Keratinocyte (primary cell): ENCODE data around the gene MRPS21. TPM values are rescaled to one million over a fixed set of nuclear protein-coding genes. Genes with fewer than 3 reads are reported as not detected.

Source experiments
- DNase-seq: peaks from one replicate; pipeline ENCODE4 v3.0.0-alpha.2; 2011; ENCODE audit warnings: low read depth, missing footprints, low spot score
- FAIRE-seq: peaks from 2 replicates; lab custom pipeline; 2011; peaks lifted over from hg19 to GRCh38; lab: Jason Lieb, UNC
- H2AFZ ChIP-seq: 2 replicates; pipeline ENCODE4 v1.6.0; 2012; ENCODE audit warnings: low read length, control low read depth, inconsistent platforms; ENCODE audit not compliant: control insufficient read depth
- H3K27ac ChIP-seq: 2 replicates; pipeline ENCODE4 v1.5.1; 2011; ENCODE audit warnings: low read length; ENCODE audit not compliant: control insufficient read depth, insufficient read depth
- H3K27me3 ChIP-seq: 3 replicates; pipeline ENCODE4 v1.6.0; 2011; ENCODE audit warnings: low read length; ENCODE audit not compliant: control insufficient read depth, insufficient read depth; ENCODE audit errors: extremely low read depth
- H3K36me3 ChIP-seq, 2 experiments: 2 replicates in 1 of 2; 3 replicates in 1 of 2; pipeline ENCODE4 v1.5.1; 2011; ENCODE audit warnings: low read length in 2 of 2, mild to moderate bottlenecking in 1 of 2; ENCODE audit not compliant: control insufficient read depth in 2 of 2, insufficient read depth in 2 of 2; ENCODE audit errors: extremely low read depth in 1 of 2
- H3K4me1 ChIP-seq: 3 replicates; pipeline ENCODE4 v1.5.1; 2011; ENCODE audit warnings: low read length; ENCODE audit not compliant: control insufficient read depth, insufficient read depth; ENCODE audit errors: extremely low read depth
- H3K4me2 ChIP-seq: 3 replicates; pipeline ENCODE4 v1.6.0; 2011; ENCODE audit warnings: low read depth, low read length; ENCODE audit not compliant: control insufficient read depth, insufficient read depth; ENCODE audit errors: extremely low read depth
- H3K4me3 ChIP-seq, 3 experiments: fragments of 200-600 bp in 1 of 3; sonication (generic) in 1 of 3; 2 replicates in 2 of 3; 3 replicates in 1 of 3; pipeline ENCODE4 v1.5.1; 2011 to 2016; ENCODE audit warnings: low read length in 3 of 3, mild to moderate bottlenecking in 3 of 3, control low read depth in 2 of 3, inconsistent platforms in 1 of 3, low read depth in 1 of 3, mixed read lengths in 1 of 3, mixed run types in 1 of 3, moderate library complexity in 1 of 3; ENCODE audit not compliant: control insufficient read depth in 2 of 3, insufficient read depth in 2 of 3; ENCODE audit errors: extremely low read depth in 1 of 3
- H3K79me2 ChIP-seq: 2 replicates; pipeline ENCODE4 v1.6.0; 2012; ENCODE audit warnings: low read length; ENCODE audit not compliant: control insufficient read depth, insufficient read depth
- H3K9ac ChIP-seq: 3 replicates; pipeline ENCODE4 v1.6.0; 2011; ENCODE audit warnings: low read length; ENCODE audit not compliant: control insufficient read depth, insufficient read depth; ENCODE audit errors: extremely low read depth
- H3K9me1 ChIP-seq: 3 replicates; pipeline ENCODE4 v1.6.0; 2011; ENCODE audit warnings: low read length; ENCODE audit not compliant: control insufficient read depth, insufficient read depth; ENCODE audit errors: extremely low read depth
- H3K9me3 ChIP-seq: 2 replicates; pipeline ENCODE4 v1.5.1; 2012; ENCODE audit warnings: low read depth, low read length; ENCODE audit not compliant: control insufficient read depth
- H4K20me1 ChIP-seq: 3 replicates; pipeline ENCODE4 v1.6.0; 2011; ENCODE audit warnings: low read length; ENCODE audit not compliant: control insufficient read depth, insufficient read depth; ENCODE audit errors: extremely low read depth
- EZH2 ChIP-seq: IDR thresholded peaks from one replicate; pipeline ENCODE4 v1.6.1; 2012; ENCODE audit warnings: inconsistent platforms, mild to moderate bottlenecking, low read length, moderate library complexity
- dilution Hi-C: fragments of 300-500 bp; cut with MboI; formaldehyde crosslinking; loops from one replicate; pipeline ENCODE4 v1.7.0; 2020; ENCODE audit warnings: low sequenced_read_pairs; ENCODE audit not compliant: extremely low pct_ligation_motif_present
- polyA plus RNA-seq, 5 experiments: library from polyadenylated mRNA; depleted of rRNA in 3 of 5; stranded (reverse) in 3 of 5; stranded (forward) in 1 of 5; unstranded in 1 of 5; fragments of >200 nt; gene quantifications; 1 replicate in 1 of 5; 2 replicates in 3 of 5; 3 replicates in 1 of 5; pipeline versions ENCODE4 v1.2.1 to v1.2.3, GENCODE V29; 2011 to 2012; ENCODE audit warnings: missing spikeins in 2 of 5, low read depth in 1 of 5, low replicate concordance in 1 of 5
- TF ChIP-seq, protein P1 (sequence below), 3 experiments: IDR thresholded peaks in 1 of 3; conservative IDR thresholded peaks in 1 of 3; optimal IDR thresholded peaks in 1 of 3; 2 replicates in 2 of 3; 3 replicates in 1 of 3; pipeline versions ENCODE3 to v1.5.1; 2011; ENCODE audit warnings: low read length in 3 of 3, mild to moderate bottlenecking in 3 of 3, moderate library complexity in 2 of 3, control low read depth in 1 of 3, inconsistent platforms in 1 of 3; ENCODE audit not compliant: insufficient read depth in 2 of 3; ENCODE audit errors: extremely low read depth in 1 of 3

The MRPS21 gene
- polyA plus RNA-seq, 1 donor (not counting 4 experiments of a cell fraction or from before 2014, with no cell fraction given): 159 TPM

GRCh38 chr1:150259758-150260669 is 33.6 kb upstream of the MRPS21 start:
- FAIRE-seq (peak; percentile 76), DNase-seq (no peak)
- Histone ChIP-seq H3K9ac (peak overlapping the region; percentile 28), H3K4me1 (peaks cover 53% of the 10 kb centered on the region), H3K79me2 (no peaks in the 10 kb centered on the region), H3K36me3 (peaks cover under 1 to 5% of the 10 kb centered on the region in 2 experiments), H4K20me1 (no peaks in the 10 kb centered on the region), H3K27me3 (no peaks in the 10 kb centered on the region), H3K4me3 (peak overlapping the region in 2 of 3 experiments; percentile 34 to 47), H3K9me3 (no peaks in the 10 kb centered on the region), H3K4me2 (peak overlapping the region; percentile 78), H3K9me1 (peaks cover 2% of the 10 kb centered on the region), H3K27ac (peak overlapping the region; percentile 21), H2AFZ (peak overlapping the region; percentile 91)
- TF ChIP-seq, protein P1, sequence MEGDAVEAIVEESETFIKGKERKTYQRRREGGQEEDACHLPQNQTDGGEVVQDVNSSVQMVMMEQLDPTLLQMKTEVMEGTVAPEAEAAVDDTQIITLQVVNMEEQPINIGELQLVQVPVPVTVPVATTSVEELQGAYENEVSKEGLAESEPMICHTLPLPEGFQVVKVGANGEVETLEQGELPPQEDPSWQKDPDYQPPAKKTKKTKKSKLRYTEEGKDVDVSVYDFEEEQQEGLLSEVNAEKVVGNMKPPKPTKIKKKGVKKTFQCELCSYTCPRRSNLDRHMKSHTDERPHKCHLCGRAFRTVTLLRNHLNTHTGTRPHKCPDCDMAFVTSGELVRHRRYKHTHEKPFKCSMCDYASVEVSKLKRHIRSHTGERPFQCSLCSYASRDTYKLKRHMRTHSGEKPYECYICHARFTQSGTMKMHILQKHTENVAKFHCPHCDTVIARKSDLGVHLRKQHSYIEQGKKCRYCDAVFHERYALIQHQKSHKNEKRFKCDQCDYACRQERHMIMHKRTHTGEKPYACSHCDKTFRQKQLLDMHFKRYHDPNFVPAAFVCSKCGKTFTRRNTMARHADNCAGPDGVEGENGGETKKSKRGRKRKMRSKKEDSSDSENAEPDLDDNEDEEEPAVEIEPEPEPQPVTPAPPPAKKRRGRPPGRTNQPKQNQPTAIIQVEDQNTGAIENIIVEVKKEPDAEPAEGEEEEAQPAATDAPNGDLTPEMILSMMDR (optimal IDR thresholded peaks at IDR 0.05 in 1 of 3, IDR thresholded peaks at IDR 0.05 in 1 of 3, conservative IDR thresholded peaks at IDR 0.05 in 1 of 3; ENCODE audit: extremely low read depth in 1 of 3, insufficient read depth in 2 of 3, low read length in 3 of 3): no peak
- TF ChIP-seq EZH2: no peak
- dilution Hi-C loops: no loop called here

DNA sequence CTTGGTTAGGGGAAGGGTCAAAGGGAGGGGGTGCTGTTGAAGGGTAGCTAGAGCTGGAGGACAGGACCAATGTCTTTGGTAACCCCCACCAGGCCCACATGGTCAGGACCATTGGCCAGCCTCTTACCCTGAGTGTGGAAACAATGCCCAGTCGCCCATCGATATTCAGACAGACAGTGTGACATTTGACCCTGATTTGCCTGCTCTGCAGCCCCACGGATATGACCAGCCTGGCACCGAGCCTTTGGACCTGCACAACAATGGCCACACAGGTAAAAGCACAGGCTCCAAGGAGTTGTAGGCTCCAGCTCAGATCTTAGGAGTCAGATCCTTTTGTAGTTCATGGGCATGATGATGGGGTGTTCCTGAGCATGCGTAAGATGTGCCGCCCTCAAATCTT is 32.3 kb upstream of the MRPS21 start:
- FAIRE-seq: no peak
- TF ChIP-seq, protein P1 (optimal IDR thresholded peaks at IDR 0.05 in 1 of 3, IDR thresholded peaks at IDR 0.05 in 1 of 3, conservative IDR thresholded peaks at IDR 0.05 in 1 of 3; ENCODE audit: extremely low read depth in 1 of 3, insufficient read depth in 2 of 3, low read length in 3 of 3): no peak
- no peak for TF ChIP-seq EZH2

More for the DNA sequence above, 32.3 kb upstream of the MRPS21 start:
- dilution Hi-C loops: no loop called here
- H3K27ac ChIP-seq: no peak overlapping the region
- no peak overlapping the region for H3K4me2 ChIP-seq
- H3K36me3 ChIP-seq: peaks cover 6 to 16% of the 10 kb centered on the region in 2 experiments
- no peaks in the 10 kb centered on the region for H3K27me3 ChIP-seq
- peaks cover 4% of the 10 kb centered on the region for H3K79me2 ChIP-seq
- no peak overlapping the region for H3K9ac ChIP-seq
- DNase-seq: no peak
- no peak overlapping the region for H2AFZ ChIP-seq
- H3K4me3 ChIP-seq: no peak overlapping the region
- no peaks in the 10 kb centered on the region for H4K20me1 ChIP-seq
- H3K9me3 ChIP-seq: no peaks in the 10 kb centered on the region
- peaks cover 2% of the 10 kb centered on the region for H3K9me1 ChIP-seq
- H3K4me1 ChIP-seq: peaks cover 44% of the 10 kb centered on the region
